WI38 (cell line): ENCODE data around the gene AGAP1.

ENCODE experiments used
- H3K4me3 ChIP-seq: 2 replicates; pipeline ENCODE4 v1.5.1; 2011; ENCODE audit warnings: low read depth, mild to moderate bottlenecking, control low read depth, low read length
- TF ChIP-seq, protein P1 (sequence below): IDR thresholded peaks from 2 replicates; pipeline ENCODE4 v1.5.1; 2012; ENCODE audit warnings: low read depth, mild to moderate bottlenecking, control low read depth, low read length

Gene AGAP1

GRCh38 chr2:235642446-235643098 lies 148.7 kb downstream of the AGAP1 start:
- no peak overlapping the region for H3K4me3 ChIP-seq
- TF ChIP-seq, protein P1, sequence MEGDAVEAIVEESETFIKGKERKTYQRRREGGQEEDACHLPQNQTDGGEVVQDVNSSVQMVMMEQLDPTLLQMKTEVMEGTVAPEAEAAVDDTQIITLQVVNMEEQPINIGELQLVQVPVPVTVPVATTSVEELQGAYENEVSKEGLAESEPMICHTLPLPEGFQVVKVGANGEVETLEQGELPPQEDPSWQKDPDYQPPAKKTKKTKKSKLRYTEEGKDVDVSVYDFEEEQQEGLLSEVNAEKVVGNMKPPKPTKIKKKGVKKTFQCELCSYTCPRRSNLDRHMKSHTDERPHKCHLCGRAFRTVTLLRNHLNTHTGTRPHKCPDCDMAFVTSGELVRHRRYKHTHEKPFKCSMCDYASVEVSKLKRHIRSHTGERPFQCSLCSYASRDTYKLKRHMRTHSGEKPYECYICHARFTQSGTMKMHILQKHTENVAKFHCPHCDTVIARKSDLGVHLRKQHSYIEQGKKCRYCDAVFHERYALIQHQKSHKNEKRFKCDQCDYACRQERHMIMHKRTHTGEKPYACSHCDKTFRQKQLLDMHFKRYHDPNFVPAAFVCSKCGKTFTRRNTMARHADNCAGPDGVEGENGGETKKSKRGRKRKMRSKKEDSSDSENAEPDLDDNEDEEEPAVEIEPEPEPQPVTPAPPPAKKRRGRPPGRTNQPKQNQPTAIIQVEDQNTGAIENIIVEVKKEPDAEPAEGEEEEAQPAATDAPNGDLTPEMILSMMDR = no peak

- TF ChIP-seq, protein P1 = no peak
- H3K4me3 ChIP-seq = no peak overlapping the region
Measured at GRCh38 chr2:235643680-235644511, 150.1 kb downstream of the AGAP1 start.

DNA sequence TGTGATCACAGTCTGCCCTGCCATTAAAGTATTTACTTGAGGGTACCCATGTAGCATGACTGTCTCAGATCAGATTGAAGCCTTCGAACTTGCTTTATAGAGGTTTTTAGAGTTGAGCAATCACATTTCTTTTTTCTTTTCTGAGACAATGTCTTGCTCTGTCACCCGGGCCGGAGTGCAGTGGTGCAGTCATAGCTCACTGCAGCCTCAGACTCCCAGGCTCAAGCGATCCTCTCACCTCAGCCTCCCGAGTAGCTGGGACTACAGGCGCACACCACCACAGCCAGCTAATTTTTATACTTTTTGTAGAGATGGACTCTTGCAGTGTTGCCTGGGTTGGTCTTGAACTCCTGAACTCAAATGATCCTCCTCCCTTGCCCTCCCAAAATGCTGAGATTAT lies 153.4 kb downstream of the AGAP1 start:
- H3K4me3 ChIP-seq = no peak overlapping the region
- TF ChIP-seq, protein P1 = no peak

GRCh38 chr2:235647877-235648276 lies 154.0 kb downstream of the AGAP1 start:
- TF ChIP-seq, protein P1 = no peak
- no peak overlapping the region for H3K4me3 ChIP-seq

- TF ChIP-seq, protein P1 = no peak
- no peak overlapping the region for H3K4me3 ChIP-seq
Measured at GRCh38 chr2:235649418-235649817, 155.6 kb downstream of the AGAP1 start.

DNA sequence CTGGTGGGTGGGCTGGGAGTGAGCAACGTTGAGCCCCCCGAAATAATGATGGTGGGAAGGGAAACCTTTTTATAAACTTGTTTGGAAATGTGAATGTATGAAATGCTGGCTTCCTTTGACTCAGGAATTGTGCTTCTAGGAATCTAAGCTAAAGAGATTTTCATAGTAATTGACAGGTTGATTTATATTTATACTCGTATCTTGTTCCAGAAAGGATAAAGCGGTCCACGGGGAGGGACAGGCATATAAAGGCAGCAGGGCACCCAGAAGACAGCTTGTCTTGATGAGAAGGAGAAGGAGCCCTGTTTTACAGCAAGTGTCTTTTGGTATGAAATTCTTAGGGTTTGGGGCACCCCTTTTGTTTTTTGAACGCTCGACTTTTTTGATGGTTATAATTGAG lies 157.8 kb downstream of the AGAP1 start:
- H3K4me3 ChIP-seq = no peak overlapping the region
- TF ChIP-seq, protein P1 = no peak

- TF ChIP-seq, protein P1 = no peak
- no peak overlapping the region for H3K4me3 ChIP-seq
Measured at GRCh38 chr2:235654103-235654813, 160.4 kb downstream of the AGAP1 start.
